ENCODE results near the gene HORMAD2.
"Not testable (repeated sequence)": the region's sequence is repeated elsewhere in the genome, so short reads cannot be mapped to it uniquely, and the experiment has no call there.

The HORMAD2 gene

DNA sequence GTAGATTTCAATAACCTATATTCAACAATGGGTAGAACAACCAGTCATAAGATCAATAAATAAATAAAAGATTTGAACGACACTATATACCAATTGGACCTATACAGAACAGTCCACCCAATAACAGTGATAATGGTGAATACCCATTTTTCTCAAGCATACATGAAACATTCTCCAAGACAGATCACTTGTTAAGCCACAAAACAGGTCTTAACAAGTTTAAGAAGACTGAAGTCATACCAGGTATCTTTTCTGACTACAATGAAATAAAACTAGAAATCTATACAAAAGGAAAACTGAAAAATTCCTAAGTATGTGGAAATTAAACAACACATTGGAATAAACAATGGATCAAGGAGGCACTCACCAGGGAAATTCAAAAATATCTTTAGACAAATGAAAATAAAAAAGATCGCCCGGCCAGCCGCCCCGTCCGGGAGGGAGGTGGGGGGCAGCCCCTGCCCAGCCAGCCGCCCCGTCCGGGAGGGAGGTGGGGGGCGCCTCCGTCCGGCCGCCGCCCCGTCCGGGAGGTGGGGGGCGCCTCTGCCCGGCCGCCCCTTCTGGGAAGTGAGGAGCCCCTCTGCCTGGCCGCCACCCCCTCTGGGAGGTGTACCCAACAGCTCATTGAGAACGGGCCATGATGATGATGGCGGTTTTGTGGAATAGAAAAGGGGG lies 20.8 kb upstream of the HORMAD2 start:
- DNase-seq = not testable (repeated sequence)

DNA sequence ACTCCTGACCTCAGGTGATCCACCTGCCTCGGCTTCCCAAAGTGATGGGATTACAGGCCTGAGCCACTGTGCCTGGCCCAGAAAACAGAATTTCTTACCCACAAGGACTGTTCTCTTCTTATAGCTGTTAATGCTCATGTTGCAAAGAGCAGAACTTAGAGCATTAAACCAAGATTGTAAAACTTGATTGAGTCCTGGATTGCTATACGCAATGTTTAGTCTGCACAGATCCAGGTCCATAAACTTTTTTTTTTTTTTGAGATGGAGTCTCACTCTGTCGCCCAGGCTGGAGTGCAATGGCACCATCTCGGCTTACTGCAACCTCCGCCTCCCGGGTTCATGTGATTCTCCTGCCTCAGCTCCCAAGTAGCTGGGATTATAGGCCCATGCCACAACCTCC lies 19.2 kb upstream of the HORMAD2 start:
- DNase-seq = not testable (repeated sequence)

DNA sequence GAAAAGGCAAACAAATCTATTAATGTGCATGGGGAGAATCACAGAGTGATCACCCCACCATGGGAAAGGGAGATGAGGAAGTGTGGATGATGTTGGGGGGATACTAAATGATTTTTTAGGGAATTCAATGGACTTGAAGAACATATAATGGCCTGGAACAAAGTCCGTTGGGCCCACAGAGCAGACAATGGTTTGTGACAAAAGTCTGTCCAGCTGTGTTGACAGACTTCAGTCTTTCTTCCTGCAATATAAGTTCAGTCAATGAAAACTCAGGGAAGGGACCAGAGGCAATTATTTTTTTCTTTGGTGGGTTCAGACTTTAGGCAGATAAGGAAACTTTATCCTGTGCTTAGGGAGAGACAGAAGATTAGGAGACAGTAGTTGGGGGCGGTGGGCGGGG lies 18.0 kb upstream of the HORMAD2 start:
- DNase-seq = no peak

DNA sequence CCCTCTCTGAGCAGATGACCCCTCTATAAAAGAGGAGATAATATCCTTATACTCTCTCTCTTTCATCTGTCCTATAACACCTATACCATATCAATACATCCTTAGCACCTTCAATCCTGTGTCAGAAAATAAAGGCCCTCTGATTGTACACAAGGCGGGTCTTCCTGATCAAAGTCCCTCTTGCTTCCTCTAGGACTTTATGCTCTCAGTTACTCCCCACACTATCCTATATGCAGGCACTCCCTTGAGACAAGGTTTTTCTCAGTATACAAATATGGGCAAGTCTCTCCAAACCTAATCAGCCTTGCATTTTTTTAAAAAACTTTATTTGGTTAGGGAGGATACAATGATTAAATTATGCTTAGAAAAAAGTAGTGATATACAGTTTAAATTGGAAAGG lies 17.3 kb upstream of the HORMAD2 start:
- no peak for DNase-seq

DNA sequence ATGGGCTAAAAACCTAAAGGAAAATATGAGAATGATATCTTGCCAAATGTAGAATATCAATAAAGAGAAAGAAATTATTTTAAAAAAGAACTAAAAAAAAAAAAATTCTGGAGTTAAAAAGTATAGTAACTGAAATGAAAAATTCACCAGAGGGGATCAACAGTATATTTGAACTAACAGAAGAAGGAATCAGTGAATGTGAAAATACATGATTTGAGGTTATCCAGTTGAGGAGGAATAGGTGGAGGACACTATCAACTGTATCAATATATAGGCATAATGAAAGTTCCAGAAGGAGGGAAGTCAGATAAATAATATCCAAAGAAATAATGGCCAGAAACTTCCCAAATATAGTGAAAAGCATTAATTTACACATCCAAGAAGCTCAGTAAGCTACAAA lies 16.1 kb upstream of the HORMAD2 start:
- DNase-seq = no peak

DNA sequence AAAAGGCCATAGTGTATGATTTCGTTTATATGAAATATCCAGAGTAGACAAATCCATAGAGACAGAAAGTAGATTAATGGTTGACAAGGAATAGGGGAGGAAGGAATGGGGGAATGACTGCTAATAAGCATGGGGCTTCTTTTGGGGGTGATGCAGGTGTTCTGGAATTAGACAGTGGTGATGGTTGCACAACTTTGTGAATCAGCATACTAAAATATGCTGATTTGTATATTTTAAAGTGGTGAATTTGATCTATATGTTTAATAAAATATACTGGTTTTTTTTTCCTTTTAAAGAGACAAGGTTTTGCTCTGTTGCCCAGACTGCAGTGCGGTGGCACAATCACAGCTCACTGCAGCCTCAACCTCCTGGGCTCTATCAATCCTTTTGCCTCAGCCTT lies 6.5 kb upstream of the HORMAD2 start:
- no peak for DNase-seq

DNA sequence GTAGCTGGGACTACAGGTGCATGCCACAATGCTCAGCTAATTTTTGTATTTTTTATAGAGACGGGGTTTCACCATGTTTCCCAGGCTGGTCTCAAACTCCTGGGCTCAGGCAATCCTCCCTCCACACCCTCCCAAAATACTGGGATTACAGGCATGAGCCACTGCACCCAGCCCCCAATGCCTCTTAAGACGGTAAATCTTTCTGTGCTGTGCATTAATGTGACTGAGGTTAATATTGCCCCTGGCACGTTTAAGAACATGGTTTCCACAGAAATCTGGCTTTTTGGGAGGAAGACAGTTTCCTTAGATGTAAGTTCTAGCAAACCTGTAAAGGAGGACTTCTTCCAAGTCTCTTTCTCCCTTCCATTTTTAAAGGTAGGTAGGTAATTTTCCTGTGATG lies 6.1 kb upstream of the HORMAD2 start:
- no peak for DNase-seq

DNA sequence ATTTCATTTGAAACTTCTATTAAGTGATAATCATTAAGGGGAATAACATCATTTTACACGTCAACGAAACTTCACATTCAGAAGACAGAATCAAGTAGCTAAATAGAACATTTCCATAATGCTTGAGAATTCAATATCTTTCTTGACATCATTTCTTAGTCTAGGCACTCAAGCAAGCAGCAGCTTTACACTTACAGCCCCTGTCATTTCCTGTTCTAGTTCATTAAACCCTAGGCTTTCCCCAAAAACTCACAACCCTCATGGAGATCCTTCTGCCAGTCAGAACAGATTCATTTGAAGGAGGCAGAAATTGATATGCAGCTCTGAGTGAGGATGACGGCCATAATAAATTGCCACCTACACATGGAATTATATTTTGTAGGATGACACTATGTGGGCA lies 5.3 kb upstream of the HORMAD2 start:
- no peak for DNase-seq

DNA sequence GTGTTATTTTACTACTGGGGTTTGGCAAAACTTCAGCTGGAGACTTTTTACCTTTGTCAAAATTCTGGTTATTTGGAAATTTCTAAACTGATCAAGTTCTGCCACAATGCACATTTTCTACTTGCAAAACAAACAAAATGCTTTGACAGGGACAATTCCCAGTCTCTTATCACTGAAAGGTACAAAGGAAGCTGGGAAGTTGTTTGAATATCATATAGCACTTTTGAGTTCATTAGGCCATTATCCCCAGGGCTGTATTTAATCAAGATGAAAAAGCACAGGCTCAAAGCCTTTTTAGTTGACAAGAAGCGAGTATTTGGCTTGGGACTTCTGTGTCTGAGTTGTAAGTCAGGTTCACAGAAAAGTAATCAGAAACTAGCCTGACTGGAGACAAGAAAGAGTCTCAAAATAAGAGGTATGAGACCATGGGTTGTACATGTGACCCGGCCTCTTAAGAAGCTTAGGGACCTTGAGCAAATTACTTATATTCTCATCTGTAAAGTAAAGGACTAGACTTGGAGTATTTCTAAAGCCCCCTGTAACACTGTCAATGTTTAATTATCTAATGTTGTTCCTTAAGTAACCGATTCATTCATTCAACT lies 2.9 kb upstream of the HORMAD2 start:
- no peak for DNase-seq

DNA sequence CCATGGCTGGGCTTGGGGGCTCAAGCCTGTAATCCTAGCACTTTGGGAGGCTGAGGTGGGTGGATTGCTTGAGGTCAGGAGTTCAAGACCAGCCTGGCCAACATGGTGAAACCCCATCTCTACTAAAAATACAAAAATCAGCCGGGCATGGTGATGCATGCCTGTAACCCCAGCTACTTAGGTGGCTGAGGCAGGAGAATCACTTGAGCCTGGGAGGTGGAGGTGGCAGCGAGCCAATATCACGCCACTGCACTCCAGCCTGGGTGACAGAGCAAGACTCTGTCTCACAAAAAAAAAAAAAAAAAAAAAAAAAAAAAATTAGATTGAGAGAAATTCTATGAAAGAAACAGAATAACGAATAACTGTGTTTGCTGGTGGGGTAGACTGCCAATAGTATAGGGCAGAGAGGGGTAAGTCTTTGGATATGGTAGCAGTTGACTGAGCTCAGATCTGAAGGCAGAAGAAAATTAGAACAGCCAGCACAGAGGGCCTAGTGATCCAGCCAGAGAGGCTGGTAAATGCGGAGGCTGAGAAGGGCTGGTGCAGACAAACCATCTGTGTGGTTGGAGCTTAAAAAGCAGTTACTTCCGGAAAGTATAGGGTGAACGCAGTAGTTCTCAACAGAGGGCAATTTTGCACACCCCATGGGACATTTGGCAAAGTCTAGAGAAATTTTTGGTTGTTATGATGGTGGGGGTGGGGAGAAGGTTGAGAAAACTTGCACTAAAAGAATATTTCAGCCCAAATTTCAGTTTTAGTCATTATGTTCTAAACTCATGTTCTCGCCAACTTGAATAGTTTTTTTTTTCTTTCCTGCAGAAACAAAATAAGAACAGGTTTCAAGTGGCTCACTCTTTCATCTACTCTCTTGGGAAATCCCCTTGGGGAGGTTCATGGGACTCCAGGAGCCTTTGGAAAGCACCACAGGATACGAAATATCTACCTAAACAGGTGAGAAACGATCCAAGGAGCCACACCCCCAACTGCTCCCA lies 1.6 kb upstream of the HORMAD2 start:
- DNase-seq = no peak

DNA sequence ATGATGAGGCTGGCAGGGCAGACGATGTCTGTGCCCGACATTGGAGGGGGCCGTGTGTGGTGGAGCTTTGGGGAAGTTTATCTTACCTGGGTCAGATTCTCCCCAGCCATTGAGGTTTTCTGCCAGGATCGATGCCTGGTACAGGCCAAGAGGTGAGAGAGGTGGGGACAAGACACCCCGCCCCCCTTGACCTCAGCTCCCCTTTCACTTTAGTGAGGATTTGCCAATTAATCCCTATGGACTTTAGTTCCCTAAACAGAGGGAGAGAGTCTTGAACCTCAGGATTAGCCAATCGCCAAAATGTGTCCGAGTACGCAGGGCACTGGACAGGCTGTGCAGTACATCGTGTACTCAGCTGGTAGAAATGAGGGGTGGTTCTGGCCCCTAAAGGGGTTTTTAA lies 541 bp downstream of the HORMAD2 start:
- DNase-seq = no peak

DNA sequence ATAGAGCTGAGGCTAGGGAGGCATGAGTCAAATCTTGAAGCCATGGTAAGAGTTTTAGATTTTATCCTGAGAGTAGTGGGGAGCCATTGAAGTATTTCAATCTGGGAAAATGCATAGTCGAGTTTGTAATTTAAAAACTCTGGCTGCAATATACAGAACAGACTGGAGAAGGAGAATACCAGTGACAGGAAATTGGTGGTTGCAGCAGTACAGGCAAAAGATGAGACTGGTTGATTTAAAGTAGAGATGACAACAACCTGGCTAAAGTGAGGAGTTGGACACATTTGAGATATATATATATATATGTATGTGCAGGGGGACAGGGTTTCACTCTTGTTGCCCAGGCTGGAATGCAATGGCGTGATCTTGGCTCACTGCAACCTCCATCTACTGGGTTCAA lies 6.2 kb downstream of the HORMAD2 start:
- no peak for DNase-seq

DNA sequence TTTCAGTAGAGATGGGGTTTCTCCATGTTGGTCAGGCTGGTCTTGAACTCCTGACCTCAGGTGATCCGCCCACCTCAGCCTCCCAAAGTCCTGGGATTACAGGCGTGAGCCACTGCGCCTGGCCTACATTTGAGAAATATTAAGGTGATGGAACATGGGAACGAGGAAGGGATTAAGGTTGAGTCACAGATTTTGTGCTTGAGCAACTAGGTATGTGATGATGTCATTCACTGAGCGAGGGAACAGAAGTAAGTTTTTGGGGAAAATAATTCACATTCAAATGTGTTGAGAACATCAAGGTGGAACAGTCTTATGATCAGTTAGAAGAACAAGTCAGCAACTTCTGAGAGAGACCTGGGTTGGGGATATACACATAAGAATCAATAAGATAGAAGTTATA lies 6.8 kb downstream of the HORMAD2 start:
- peak; percentile 10 for DNase-seq

DNA sequence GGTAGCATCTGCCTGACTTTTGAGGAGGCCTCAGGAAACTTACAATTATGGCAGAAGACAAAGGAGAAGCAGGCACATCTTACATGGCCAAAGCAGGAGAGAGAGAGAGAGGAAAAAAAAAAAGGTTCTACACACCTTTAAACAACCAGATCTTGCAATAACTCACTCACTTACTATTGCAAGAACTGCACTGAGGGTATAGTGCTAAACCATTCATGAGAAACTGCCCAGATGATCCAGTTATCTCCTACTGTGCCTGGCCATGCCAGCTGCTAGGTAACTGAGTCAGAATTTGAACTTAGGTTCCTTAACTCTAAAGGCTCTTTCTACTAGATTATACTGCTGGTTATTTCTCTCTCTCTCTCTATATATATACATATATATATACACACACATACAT lies 7.3 kb downstream of the HORMAD2 start:
- DNase-seq = no peak

DNA sequence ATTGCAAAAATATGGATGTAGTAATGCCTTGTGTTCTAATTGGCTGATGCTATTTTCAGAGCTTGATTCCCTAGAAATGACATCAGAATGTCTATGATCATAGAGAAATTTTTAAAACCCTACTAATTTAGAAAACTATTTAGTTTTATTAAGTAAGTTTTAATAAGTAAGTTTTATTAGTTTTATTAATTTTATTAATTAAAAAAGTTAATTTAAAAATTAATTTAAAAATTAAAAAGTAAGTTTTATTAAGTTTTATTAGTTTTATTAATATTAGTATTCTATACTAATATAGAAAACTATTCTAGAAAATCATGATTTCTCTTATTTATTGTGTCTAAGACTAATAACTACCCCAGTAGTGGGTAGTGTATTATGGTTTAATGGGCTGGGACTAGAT lies 8.2 kb downstream of the HORMAD2 start:
- no peak for DNase-seq

DNA sequence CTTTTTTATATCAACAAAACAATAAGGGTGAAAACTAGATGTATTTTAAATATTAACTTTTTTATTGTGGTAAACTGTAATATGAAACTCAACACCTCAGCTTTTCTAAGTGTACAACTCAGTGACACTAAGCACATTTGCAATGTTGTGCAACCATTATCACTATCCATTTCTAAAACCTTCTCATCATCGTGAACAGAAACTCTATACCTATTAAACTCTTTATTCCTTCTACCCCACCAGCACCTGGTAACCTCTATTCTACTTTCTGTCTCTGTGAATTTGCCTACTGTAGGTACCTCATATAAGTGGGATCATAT lies 9.4 kb downstream of the HORMAD2 start:
- DNase-seq = no peak

DNA sequence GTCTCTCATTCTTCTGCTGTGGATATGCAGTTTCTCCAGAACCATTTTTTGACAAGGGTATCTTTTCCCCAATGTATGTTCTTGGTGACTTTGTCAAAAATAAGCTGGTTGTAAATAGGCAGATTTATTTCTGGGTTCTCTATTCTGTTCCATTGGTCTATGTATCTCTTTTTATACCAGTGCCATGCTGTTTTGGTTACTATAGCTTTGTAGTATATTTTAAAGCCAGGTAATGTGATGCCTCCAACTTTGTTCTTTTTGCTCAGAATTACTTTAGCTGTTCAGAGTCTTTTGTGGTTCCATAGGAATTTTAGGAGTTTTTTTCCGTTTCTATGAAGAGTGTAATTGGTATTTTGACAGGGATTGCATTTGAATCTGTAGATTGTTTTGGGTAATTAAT lies 12.4 kb downstream of the HORMAD2 start:
- DNase-seq = no peak

DNA sequence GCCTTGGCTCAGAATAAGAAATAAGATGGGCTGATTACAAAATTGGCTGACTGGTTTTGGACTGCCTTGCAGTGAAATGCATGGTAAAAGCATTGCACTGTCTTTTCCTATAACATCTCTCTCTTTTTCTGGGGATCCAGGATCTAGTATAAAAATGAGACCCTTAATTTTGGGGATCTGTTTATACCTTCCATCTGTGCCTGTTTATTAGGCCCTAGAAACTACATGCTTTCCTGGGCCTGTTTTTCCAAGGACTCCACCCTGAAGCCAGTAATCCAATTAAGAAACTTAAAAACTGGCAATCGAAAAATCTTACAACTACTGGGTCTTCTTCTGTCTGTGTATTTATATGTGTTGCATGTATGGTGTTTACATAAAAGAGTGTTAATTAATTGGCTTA lies 14.5 kb downstream of the HORMAD2 start:
- no peak for DNase-seq

DNA sequence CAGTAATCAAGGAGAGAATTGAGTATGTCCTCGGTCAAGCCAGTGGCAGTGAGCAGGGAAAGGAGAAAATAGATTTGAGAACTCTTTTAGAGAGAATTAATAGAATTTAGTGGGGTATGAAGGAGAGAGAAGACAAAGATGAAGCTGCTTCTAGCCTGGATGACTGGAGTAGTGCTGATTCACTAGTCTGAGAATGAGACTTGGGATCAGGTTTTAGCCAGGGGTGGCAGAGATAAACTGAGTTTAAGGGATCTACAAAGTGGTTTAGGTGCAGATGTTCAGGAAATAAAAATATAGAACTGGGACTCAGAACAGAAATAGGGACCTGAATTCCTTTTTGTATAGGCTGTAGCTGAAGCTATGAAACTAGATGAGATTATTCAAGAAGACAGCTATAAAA lies 17.6 kb downstream of the HORMAD2 start:
- DNase-seq = no peak

DNA sequence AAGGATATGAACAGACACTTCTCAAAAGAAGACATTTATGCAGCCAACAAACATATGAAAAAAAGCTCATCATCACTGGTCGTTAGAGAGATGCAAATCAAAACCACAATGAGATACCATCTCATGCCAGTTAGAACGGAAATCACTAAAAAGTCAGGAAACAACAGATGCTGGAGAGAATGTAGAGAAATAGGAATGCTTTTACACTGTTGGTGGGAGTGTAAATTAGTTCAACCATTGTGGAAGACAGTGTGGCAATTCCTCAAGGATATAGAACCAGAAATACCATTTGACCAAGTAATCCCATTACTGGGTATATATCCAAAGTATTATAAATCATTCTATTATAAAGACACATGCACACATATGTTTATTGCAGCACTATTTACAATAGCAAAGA lies 20.5 kb downstream of the HORMAD2 start:
- DNase-seq = not testable (repeated sequence)

DNA sequence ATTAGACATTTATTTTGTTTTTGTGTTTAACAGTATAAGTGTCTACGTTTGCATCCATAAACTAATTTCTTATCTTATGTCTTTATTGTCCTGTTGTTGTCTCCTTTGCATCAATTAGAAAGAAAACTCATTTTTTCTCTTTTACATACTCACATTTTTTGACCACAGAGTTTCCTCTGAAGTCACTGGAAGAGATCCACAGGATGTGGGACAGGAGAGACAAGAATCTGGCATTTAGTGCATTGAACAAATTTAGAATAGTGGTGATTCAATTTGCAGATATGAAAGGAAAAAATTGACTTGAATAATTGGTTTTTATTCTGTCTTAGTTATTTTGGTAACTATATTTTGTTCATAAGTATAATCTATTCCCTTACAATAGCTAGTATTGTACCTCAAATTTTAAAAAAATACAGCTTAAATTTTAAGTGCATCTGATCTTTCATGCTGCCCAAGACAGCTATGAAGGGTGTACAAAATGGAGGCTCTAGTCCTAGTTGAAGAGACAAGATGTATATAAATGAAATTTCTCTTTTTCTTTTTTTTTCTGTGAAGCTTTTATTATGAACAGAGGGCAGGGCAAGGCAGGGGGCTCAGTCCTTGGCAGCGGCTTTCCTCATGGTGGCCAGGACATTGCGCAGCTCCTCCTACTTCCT lies 24.4 kb downstream of the HORMAD2 start:
- peak; percentile 15 for DNase-seq

DNA sequence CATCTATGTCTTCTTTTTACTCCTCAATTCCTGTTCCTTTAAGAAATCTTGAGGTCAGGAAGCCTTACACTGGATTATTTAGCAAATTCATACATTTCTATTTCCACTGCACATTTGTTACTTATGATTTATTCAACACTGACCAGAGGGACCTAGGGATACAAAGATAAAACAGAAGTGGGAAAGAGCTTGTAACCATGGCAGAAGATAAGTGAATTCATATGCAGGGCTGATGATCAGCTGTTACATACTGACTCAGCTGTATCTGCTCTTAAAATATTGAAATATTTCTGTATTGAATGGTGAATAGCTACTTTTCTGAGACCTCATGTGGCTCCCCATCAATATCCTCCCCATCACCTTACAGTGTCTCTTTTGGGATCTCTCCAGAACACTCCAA lies 25.2 kb downstream of the HORMAD2 start:
- no peak for DNase-seq

DNA sequence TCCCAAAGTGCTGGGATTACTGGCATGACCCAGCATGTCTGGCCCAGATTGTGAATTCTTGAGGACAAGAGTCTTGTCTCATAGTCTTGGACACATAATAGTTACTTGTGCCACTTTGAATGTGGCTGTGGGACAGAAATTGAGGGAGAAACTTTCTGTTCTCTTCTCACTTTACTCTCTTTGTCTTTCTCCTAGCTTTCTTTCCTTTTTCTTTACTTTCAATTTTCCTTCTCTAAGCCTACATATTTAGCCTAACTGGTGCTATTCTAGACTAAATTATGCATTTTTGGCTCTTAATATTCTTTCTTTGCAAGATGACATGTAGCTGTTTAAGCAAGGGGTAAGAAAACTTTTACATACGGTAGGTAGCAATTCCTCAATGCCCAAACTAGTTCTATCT lies 33.2 kb downstream of the HORMAD2 start:
- no peak for DNase-seq

DNA sequence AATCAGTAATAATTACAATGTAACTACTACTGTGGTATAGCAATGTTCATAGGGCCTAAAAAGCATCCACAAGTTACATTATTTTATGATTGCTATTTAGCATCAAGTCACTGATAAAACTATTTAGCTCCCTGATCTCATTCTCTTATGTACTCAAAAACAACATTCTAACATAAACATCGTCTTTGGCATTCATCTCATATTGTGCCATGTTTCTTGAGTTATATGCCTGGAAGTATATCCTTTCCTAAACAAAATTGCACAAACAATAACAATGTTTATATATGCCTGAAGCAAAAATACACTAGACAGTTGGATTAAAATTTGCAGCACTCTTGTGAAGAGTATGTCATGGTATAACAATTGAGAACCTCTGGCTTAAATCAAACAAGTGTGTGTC lies 34.1 kb downstream of the HORMAD2 start:
- DNase-seq = no peak
